Measurements from ENCODE around the gene TEAD2. TPM values are rescaled to one million over a fixed set of nuclear protein-coding genes. Genes with fewer than 3 reads are reported as not detected.

TEAD2 gene
- total RNA-seq, 1 donor from 2014 or later: 51.4 TPM

Other genes with a start within 250 kb of the TEAD2 start
- 42.1 TPM for gene LIN7B, start 248.0 kb downstream of the TEAD2 start, total RNA-seq
- gene C19orf73, start 243.3 kb downstream of the TEAD2 start, total RNA-seq: not detected
- 33.3 TPM for gene PPFIA3, start 242.9 kb downstream of the TEAD2 start, total RNA-seq
- gene HRC, start 207.0 kb downstream of the TEAD2 start, total RNA-seq: not detected
- gene TRPM4, start 204.6 kb downstream of the TEAD2 start, total RNA-seq: 63.4 TPM
- gene SLC6A16, start 37.2 kb downstream of the TEAD2 start, total RNA-seq: 0.85 TPM
- gene CD37, start 27.0 kb downstream of the TEAD2 start, total RNA-seq: 15.6 TPM
- gene DKKL1, start 1.5 kb upstream of the TEAD2 start, total RNA-seq: not detected
- not detected for gene KASH5, start 25.8 kb upstream of the TEAD2 start, total RNA-seq
- not detected for gene PTH2, start 61.0 kb upstream of the TEAD2 start, total RNA-seq
- not detected for gene GFY, start 63.0 kb upstream of the TEAD2 start, total RNA-seq
- gene SLC17A7, start 79.1 kb upstream of the TEAD2 start, total RNA-seq: 15.4 TPM
- 177 TPM for gene PIH1D1, start 89.4 kb upstream of the TEAD2 start, total RNA-seq
- gene ALDH16A1, start 90.8 kb upstream of the TEAD2 start, total RNA-seq: 27.9 TPM
- gene FLT3LG, start 111.8 kb upstream of the TEAD2 start, total RNA-seq: 37.3 TPM
- gene RPL13A, start 125.2 kb upstream of the TEAD2 start, total RNA-seq: 2,737 TPM
- 3,554 TPM for gene RPS11, start 134.0 kb upstream of the TEAD2 start, total RNA-seq
- 264 TPM for gene FCGRT, start 150.2 kb upstream of the TEAD2 start, total RNA-seq
- 116 TPM for gene RCN3, start 165.6 kb upstream of the TEAD2 start, total RNA-seq
- 85.3 TPM for gene NOSIP, start 218.1 kb upstream of the TEAD2 start, total RNA-seq
- gene PRRG2, start 218.9 kb upstream of the TEAD2 start, total RNA-seq: not detected
- 23.6 TPM for gene PRR12, start 228.8 kb upstream of the TEAD2 start, total RNA-seq